H1 (cell line): ENCODE results near the gene NFIC. TPM values are rescaled to one million over a fixed set of nuclear protein-coding genes. Genes with fewer than 3 reads are reported as not detected.

Experiments
- CTCF ChIA-PET: fragments of 300-600 bp; sonication (Branson Sonifier 250); formaldehyde crosslinking; loops from one replicate; lab custom pipeline; 2021; ENCODE audit not compliant: partially characterized antibody; lab: Charles Lee
- POLR2A ChIA-PET: fragments of 300-600 bp; sonication (Branson Sonifier 250); formaldehyde crosslinking; loops from one replicate; lab custom pipeline; 2021; ENCODE audit warnings: inconsistent platforms; ENCODE audit not compliant: partially characterized antibody; lab: Charles Lee
- DNase-seq, 2 experiments: peaks; one replicate each; pipeline versions ENCODE4 v3.0.0 to v3.0.0-alpha.2; 2010 to 2022; ENCODE audit warnings: low spot score in 2 of 2, low read depth in 1 of 2, mixed read lengths in 1 of 2
- FAIRE-seq: peaks from 2 replicates; lab custom pipeline; 2011; peaks lifted over from hg19 to GRCh38; lab: Jason Lieb, UNC
- H2AFZ ChIP-seq: 2 replicates; pipeline ENCODE4 v1.8.1; 2012; ENCODE audit warnings: low read length, inconsistent platforms
- H2AK5ac ChIP-seq: 2 replicates; pipeline ENCODE4 v1.6.1; 2013; ENCODE audit warnings: low read depth, low read length
- H2BK120ac ChIP-seq: replicated peaks from 2 replicates; pipeline ENCODE3; 2013; ENCODE audit warnings: low read depth, low read length, inconsistent platforms
- H2BK12ac ChIP-seq: 2 replicates; pipeline ENCODE4 v1.6.1; 2013; ENCODE audit warnings: low read depth, low read length
- H2BK15ac ChIP-seq: 2 replicates; pipeline ENCODE4 v1.6.1; 2013; ENCODE audit warnings: low read length
- H2BK20ac ChIP-seq: 2 replicates; pipeline ENCODE4 v1.6.1; 2013; ENCODE audit warnings: low read length
- H2BK5ac ChIP-seq: 2 replicates; pipeline ENCODE4 v1.6.1; 2013; ENCODE audit warnings: low read depth, low read length
- H3K14ac ChIP-seq: 2 replicates; pipeline ENCODE4 v1.6.1; 2013; ENCODE audit warnings: inconsistent platforms; ENCODE audit not compliant: insufficient read length
- H3K18ac ChIP-seq: 2 replicates; pipeline ENCODE4 v1.6.1; 2013; ENCODE audit warnings: low read length; ENCODE audit errors: extremely low read depth
- H3K23ac ChIP-seq: 2 replicates; pipeline ENCODE4 v1.6.1; 2013; ENCODE audit warnings: inconsistent platforms; ENCODE audit not compliant: insufficient read length
- H3K23me2 ChIP-seq: 2 replicates; pipeline ENCODE4 v1.6.1; 2013; ENCODE audit warnings: low read depth, low read length
- H3K27ac ChIP-seq: 2 replicates; pipeline ENCODE4 v1.6.1; 2011; ENCODE audit warnings: low read depth, low read length, inconsistent platforms
- H3K27me3 ChIP-seq, 4 experiments: replicated peaks in 1 of 4; 1 replicate in 1 of 4; 2 replicates in 3 of 4; pipeline versions ENCODE4 v1.6.1 to v1.8.1; 2011 to 2013; ENCODE audit warnings: low read length in 3 of 4, mild to moderate bottlenecking in 3 of 4, inconsistent platforms in 2 of 4, mixed read lengths in 2 of 4, moderate library complexity in 1 of 4; ENCODE audit not compliant: control insufficient read depth in 3 of 4, insufficient read depth in 3 of 4; ENCODE audit errors: extremely low read depth in 1 of 4
- H3K36me3 ChIP-seq, 4 experiments: 2 replicates each; pipeline versions ENCODE4 v1.6.1 to v1.8.1; 2011 to 2013; ENCODE audit warnings: mild to moderate bottlenecking in 4 of 4, low read length in 3 of 4, moderate library complexity in 2 of 4, control low read depth in 1 of 4, inconsistent platforms in 1 of 4; ENCODE audit not compliant: insufficient read depth in 4 of 4, control insufficient read depth in 2 of 4
- H3K4ac ChIP-seq: replicated peaks from 2 replicates; pipeline ENCODE3; 2013; ENCODE audit warnings: low read length, low read depth, mixed read lengths, inconsistent platforms; ENCODE audit not compliant: insufficient read length
- H3K4me1 ChIP-seq, 4 experiments: replicated peaks in 1 of 4; 1 replicate in 1 of 4; 2 replicates in 3 of 4; pipeline versions ENCODE4 v1.6.1 to v1.8.1; 2011 to 2013; ENCODE audit warnings: low read length in 3 of 4, inconsistent platforms in 2 of 4, mixed read lengths in 1 of 4; ENCODE audit not compliant: insufficient read depth in 4 of 4, control insufficient read depth in 3 of 4
- H3K4me2 ChIP-seq, 2 experiments: 2 replicates each; pipeline versions ENCODE4 v1.6.1 to v1.8.1; 2011 to 2013; ENCODE audit warnings: low read depth in 2 of 2, low read length in 2 of 2, control low read depth in 1 of 2, inconsistent platforms in 1 of 2, mild to moderate bottlenecking in 1 of 2; ENCODE audit not compliant: insufficient read depth in 1 of 2
- H3K4me3 ChIP-seq, 4 experiments: fragments of 200-600, 300-600 bp in 1 of 4; sonication (generic), shearing (Covaris generic), sonication (Bioruptor Twin) in 1 of 4; 2 replicates each; pipeline versions ENCODE4 v1.5.1 to v1.8.1; 2011 to 2016; ENCODE audit warnings: low read length in 4 of 4, low read depth in 3 of 4, control low read depth in 2 of 4, inconsistent platforms in 2 of 4, mild to moderate bottlenecking in 2 of 4, mixed read lengths in 1 of 4, moderate library complexity in 1 of 4; ENCODE audit not compliant: insufficient read depth in 2 of 4; ENCODE audit errors: extremely low read depth in 1 of 4
- H3K56ac ChIP-seq: replicated peaks from 2 replicates; pipeline ENCODE3; 2013; ENCODE audit warnings: low read depth, mild to moderate bottlenecking, mixed read lengths, low read length, inconsistent platforms; ENCODE audit not compliant: insufficient read length
- H3K79me1 ChIP-seq: 2 replicates; pipeline ENCODE4 v1.6.1; 2013; ENCODE audit warnings: low read depth, low read length, control low read depth
- H3K79me2 ChIP-seq, 2 experiments: 2 replicates each; pipeline versions ENCODE4 v1.6.1 to v1.8.1; 2012 to 2013; ENCODE audit warnings: low read length in 2 of 2, mild to moderate bottlenecking in 2 of 2, inconsistent platforms in 1 of 2; ENCODE audit not compliant: insufficient read depth in 2 of 2, control insufficient read depth in 1 of 2
- H3K9ac ChIP-seq, 4 experiments: replicated peaks in 1 of 4; 1 replicate in 1 of 4; 2 replicates in 3 of 4; pipeline versions ENCODE4 v1.6.1 to v1.8.1; 2011 to 2013; ENCODE audit warnings: low read depth in 3 of 4, low read length in 3 of 4, control low read depth in 2 of 4, mild to moderate bottlenecking in 2 of 4, moderate library complexity in 2 of 4, inconsistent platforms in 1 of 4; ENCODE audit errors: extremely low read depth in 1 of 4
- H3K9me3 ChIP-seq, 2 experiments: 2 replicates each; pipeline versions ENCODE4 v1.6.1 to v1.8.1; 2012 to 2013; ENCODE audit warnings: mild to moderate bottlenecking in 2 of 2, moderate library complexity in 2 of 2, control low read depth in 1 of 2, inconsistent platforms in 1 of 2, low read depth in 1 of 2, low read length in 1 of 2, mixed read lengths in 1 of 2; ENCODE audit not compliant: insufficient read depth in 2 of 2
- H4K20me1 ChIP-seq, 2 experiments: replicated peaks in 1 of 2; 2 replicates each; pipeline versions ENCODE3 to v1.8.1; 2011 to 2013; ENCODE audit warnings: inconsistent platforms in 2 of 2, low read length in 2 of 2, mild to moderate bottlenecking in 1 of 2; ENCODE audit not compliant: insufficient read depth in 2 of 2, control insufficient read depth in 1 of 2
- H4K5ac ChIP-seq: 2 replicates; pipeline ENCODE4 v1.6.1; 2013; ENCODE audit warnings: low read length, low read depth, mixed read lengths, inconsistent platforms; ENCODE audit not compliant: insufficient read length
- H4K8ac ChIP-seq: 2 replicates; pipeline ENCODE4 v1.8.0; 2013; ENCODE audit warnings: mild to moderate bottlenecking, moderate library complexity, low read length, inconsistent platforms; ENCODE audit not compliant: insufficient read depth; ENCODE audit errors: extremely low read depth
- H4K91ac ChIP-seq: replicated peaks from 2 replicates; pipeline ENCODE3; 2013; ENCODE audit warnings: low read length, mixed read lengths, inconsistent platforms; ENCODE audit not compliant: insufficient read length
- CEBPB ChIP-seq: IDR thresholded peaks from 2 replicates; pipeline ENCODE4 v1.6.1; 2012; ENCODE audit warnings: low read depth, low read length
- TAF7 ChIP-seq: optimal IDR thresholded peaks from 2 replicates; pipeline ENCODE3; 2011; ENCODE audit warnings: low read depth, mild to moderate bottlenecking, inconsistent platforms, low read length, moderate library complexity, borderline replicate concordance
- WGBS, 2 experiments: shearing (Covaris generic) in 1 of 2; methylation state at CpG; one replicate each; pipeline versions ENCODE4 v1.1.6 to v1.1.7; 2013 to 2015; ENCODE audit warnings: low lambda C conversion rate in 2 of 2, mixed read lengths in 2 of 2, inconsistent platforms in 1 of 2, low coverage in 1 of 2, missing lambda C conversion rate in 1 of 2; ENCODE audit not compliant: insufficient replicate concordance in 2 of 2, insufficient coverage in 1 of 2, insufficient read length in 1 of 2; ENCODE audit errors: extremely low coverage in 1 of 2, missing lambda C conversion rate in 1 of 2; 5-methylcytosine and 5-hydroxymethylcytosine counted together
- polyA plus RNA-seq, 7 experiments: library from polyadenylated mRNA; depleted of rRNA in 3 of 7; stranded (reverse) in 5 of 7; unstranded in 2 of 7; fragments of >200 nt in 5 of 7; fragments of 200-250 nt in 2 of 7; gene quantifications; 1 replicate in 5 of 7; 2 replicates in 1 of 7; 4 replicates in 1 of 7; pipeline versions ENCODE4 v1.2.1 to v1.2.3, GENCODE V29; 2011 to 2013; ENCODE audit warnings: missing spikeins in 2 of 7, mixed read lengths in 2 of 7
- total RNA-seq: library from RNA; stranded (reverse); fragmentation: NEBNext Ultra II Directional; extraction: Animal tissue kit (Norgen Biotek cat#: 25700); gene quantifications from 2 replicates; pipeline ENCODE4 v1.2.1, GENCODE V29; 2021

The NFIC gene
- total and polyA plus RNA-seq, 2 of the 8 experiments (the other 6 are each of a cell fraction or from before 2014, with no cell fraction given): 0.56 to 3.2 TPM

GRCh38 chr19:3335431-3336350 is 30.7 kb upstream of the NFIC start:
- H2BK20ac ChIP-seq: no peak overlapping the region
- no peak overlapping the region for H2AK5ac ChIP-seq
- no peak overlapping the region for H2BK120ac ChIP-seq
- H3K23me2 ChIP-seq: peaks cover 2% of the 10 kb centered on the region; the same call in 1 of the 2 replicates
- peaks cover 0 to 6% (median 1%) of the 10 kb centered on the region in 4 experiments; a peak in 1 of 7 replicates for H3K27me3 ChIP-seq
- no peak overlapping the region for H3K4ac ChIP-seq
- no peak overlapping the region for H3K23ac ChIP-seq
- CTCF ChIA-PET: interaction anchor here (0.6 to 3.5 kb wide), 7 partner anchors 9 to 165 kb away, joined by 3 to 24 read pairs (median 3); partner anchors contain the start of gene DOHH
- no peaks in the 10 kb centered on the region for H3K36me3 ChIP-seq
- no peak overlapping the region for H4K8ac ChIP-seq
- no peaks in the 10 kb centered on the region for H3K9me3 ChIP-seq
- no peak overlapping the region for H3K18ac ChIP-seq
- FAIRE-seq: no peak
- no peak for TF ChIP-seq TAF7
- TF ChIP-seq CEBPB: peak; percentile 30; the same call in 1 of the 2 replicates
- TF ChIP-seq, all 59 proteins: peak for 1
- 82% methylated on average over 15 of the region's 15 CpGs; no CpG with 5 or more reads in 1 of the 2 experiments for WGBS, 2 experiments
- Histone ChIP-seq H2BK5ac (no peak overlapping the region), H4K91ac (no peak overlapping the region), H3K79me1 (no peaks in the 10 kb centered on the region), H3K14ac (no peak overlapping the region), H3K79me2 (no peaks in the 10 kb centered on the region), H3K4me3 (no peak overlapping the region), H2BK12ac (no peak overlapping the region), H3K9ac (no peak overlapping the region), H3K4me1 (no peaks in the 10 kb centered on the region), H4K5ac (no peak overlapping the region), H3K4me2 (no peak overlapping the region), H3K27ac (no peak overlapping the region), H3K56ac (no peak overlapping the region), H2AFZ (no peak overlapping the region), H2BK15ac (no peak overlapping the region), H4K20me1 (no peaks in the 10 kb centered on the region)
- POLR2A ChIA-PET: no interaction called here
- no peak for DNase-seq
